ENCODE measurements around the gene PLEKHH1.

PLEKHH1 gene

DNA sequence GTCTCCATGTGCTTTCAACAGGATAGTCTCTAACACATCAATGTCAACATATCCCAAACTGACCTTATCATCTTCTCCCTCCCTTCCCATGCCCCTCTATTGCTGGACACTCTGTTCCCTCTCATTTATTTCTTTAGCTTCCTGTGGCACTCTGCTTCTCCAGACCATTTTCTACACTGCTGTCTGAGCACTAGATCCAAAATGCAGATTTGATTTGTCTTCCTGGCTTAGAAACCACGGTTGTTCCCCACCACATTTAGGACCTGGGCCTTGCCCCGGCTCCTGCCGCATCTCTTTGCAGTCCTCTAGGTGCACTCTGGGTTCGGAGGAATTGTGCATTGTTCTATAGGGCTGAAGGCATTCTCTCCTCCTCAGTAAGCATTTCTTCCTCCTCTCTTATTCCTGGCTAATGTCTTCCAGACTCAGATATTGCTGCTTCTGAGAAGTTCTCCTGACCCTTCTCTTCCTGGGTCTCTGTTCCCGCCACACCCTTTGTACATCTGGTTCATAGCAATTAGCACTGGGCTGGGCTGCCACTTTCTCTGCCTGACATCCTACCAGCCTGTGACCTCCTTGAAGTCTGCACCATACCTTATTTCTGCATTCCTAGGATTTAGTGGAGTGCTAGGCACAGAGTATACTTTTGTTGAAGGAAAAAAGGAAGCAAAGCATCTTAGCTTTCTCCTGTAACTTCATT lies 100.5 kb downstream of the PLEKHH1 start:
- H3K79me2 ChIP-seq (ENCODE audit: low read length): no peaks in the 10 kb centered on the region

DNA sequence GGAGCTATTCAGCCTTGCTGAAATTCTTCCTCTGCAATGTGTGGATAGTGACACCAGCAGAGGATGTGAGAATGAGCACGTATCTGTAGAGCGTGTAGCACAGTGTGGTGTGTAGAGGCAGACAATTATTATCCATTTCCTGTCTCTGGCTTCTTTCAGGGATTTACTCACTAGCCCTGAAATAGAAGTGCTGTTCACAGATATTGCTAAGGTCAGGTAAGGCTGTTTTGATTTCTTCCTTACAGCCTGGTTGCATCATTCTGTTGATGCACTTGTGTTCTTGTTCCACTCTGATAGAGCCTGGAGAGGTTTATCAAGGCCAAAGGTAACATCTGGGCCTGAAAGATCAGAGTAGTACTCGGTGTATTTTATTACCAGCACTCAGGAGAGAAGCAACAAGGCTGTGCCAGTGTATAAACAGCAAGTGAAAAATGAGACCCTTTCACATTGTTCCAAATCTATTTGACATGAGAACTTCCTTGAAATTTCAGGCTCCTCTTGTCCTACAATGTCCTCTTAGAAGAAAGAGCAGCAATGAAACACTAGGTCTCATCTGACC lies 103.3 kb downstream of the PLEKHH1 start:
- Histone ChIP-seq H3K36me3 (replicated peaks; ENCODE audit: low read depth, low read length) (no peaks in the 10 kb centered on the region), H3K4me3 (ENCODE audit: low read length) (no peak overlapping the region), H3K27me3 (ENCODE audit: low read depth, low read length) (no peaks in the 10 kb centered on the region), H3K4me2 (ENCODE audit: low read length) (peak overlapping the region; percentile 29), H2AFZ (ENCODE audit: low read depth, low read length) (peak overlapping the region; percentile 23; the same call in 1 of the 2 replicates), H3K4me1 (ENCODE audit: low read length) (peaks cover 10% of the 10 kb centered on the region), H3K79me2 (ENCODE audit: low read length) (no peaks in the 10 kb centered on the region), H3K9me3 (ENCODE audit: insufficient read depth, low read length) (no peaks in the 10 kb centered on the region), H4K20me1 (ENCODE audit: insufficient read depth, low read length) (no peaks in the 10 kb centered on the region), H3K9ac (ENCODE audit: low read length) (no peak overlapping the region), H3K27ac (ENCODE audit: low read length) (no peak overlapping the region)
- TF ChIP-seq, protein P1, sequence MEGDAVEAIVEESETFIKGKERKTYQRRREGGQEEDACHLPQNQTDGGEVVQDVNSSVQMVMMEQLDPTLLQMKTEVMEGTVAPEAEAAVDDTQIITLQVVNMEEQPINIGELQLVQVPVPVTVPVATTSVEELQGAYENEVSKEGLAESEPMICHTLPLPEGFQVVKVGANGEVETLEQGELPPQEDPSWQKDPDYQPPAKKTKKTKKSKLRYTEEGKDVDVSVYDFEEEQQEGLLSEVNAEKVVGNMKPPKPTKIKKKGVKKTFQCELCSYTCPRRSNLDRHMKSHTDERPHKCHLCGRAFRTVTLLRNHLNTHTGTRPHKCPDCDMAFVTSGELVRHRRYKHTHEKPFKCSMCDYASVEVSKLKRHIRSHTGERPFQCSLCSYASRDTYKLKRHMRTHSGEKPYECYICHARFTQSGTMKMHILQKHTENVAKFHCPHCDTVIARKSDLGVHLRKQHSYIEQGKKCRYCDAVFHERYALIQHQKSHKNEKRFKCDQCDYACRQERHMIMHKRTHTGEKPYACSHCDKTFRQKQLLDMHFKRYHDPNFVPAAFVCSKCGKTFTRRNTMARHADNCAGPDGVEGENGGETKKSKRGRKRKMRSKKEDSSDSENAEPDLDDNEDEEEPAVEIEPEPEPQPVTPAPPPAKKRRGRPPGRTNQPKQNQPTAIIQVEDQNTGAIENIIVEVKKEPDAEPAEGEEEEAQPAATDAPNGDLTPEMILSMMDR (IDR thresholded peaks at IDR 0.05; ENCODE audit: low read depth, low read length): no peak
- TF ChIP-seq EZH2phosphoT487 (IDR thresholded peaks at IDR 0.05; ENCODE audit: low read depth): no peak

More for the DNA sequence above, 100.5 kb downstream of the PLEKHH1 start:
- H3K4me1 ChIP-seq (ENCODE audit: low read length): peaks cover 10% of the 10 kb centered on the region
- TF ChIP-seq, protein P1 (IDR thresholded peaks at IDR 0.05; ENCODE audit: low read depth, low read length): no peak
- TF ChIP-seq EZH2phosphoT487 (IDR thresholded peaks at IDR 0.05; ENCODE audit: low read depth): no peak
- H3K9me3 ChIP-seq (ENCODE audit: insufficient read depth, low read length): no peaks in the 10 kb centered on the region
- no peaks in the 10 kb centered on the region for H4K20me1 ChIP-seq (ENCODE audit: insufficient read depth, low read length)
- H3K4me2 ChIP-seq (ENCODE audit: low read length): no peak overlapping the region
- H3K27ac ChIP-seq (ENCODE audit: low read length): no peak overlapping the region
- no peak overlapping the region for H3K4me3 ChIP-seq (ENCODE audit: low read length)
- H2AFZ ChIP-seq (ENCODE audit: low read depth, low read length): no peak overlapping the region
- peaks cover 2% of the 10 kb centered on the region; the same call in 1 of the 2 replicates for H3K27me3 ChIP-seq (ENCODE audit: low read depth, low read length)
- H3K36me3 ChIP-seq (replicated peaks; ENCODE audit: low read depth, low read length): no peaks in the 10 kb centered on the region
- no peak overlapping the region for H3K9ac ChIP-seq (ENCODE audit: low read length)

DNA sequence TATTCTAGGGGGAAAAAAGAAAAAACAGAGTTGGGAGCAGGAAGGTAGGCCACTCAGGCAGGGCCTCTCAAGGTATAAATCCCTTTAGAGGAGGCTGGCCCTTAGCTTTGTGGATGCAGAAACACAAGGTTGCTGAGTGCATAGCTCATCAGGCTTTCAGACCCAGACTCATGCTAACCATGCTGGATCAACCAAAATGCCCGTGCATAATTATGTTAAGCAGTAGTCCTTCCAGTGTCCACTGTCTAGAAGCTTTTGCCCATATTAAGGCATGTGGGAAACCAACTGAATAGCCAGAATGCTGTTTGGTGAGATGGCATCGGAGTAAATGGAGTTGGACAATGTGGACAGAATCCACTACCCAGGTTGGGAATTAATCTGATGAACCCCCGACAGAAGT lies 105.6 kb downstream of the PLEKHH1 start:
- no peaks in the 10 kb centered on the region for H4K20me1 ChIP-seq (ENCODE audit: insufficient read depth, low read length)
- no peaks in the 10 kb centered on the region for H3K27me3 ChIP-seq (ENCODE audit: low read depth, low read length)
- H3K9ac ChIP-seq (ENCODE audit: low read length): no peak overlapping the region
- H3K27ac ChIP-seq (ENCODE audit: low read length): no peak overlapping the region
- peaks cover 11% of the 10 kb centered on the region for H3K4me1 ChIP-seq (ENCODE audit: low read length)
- no peaks in the 10 kb centered on the region for H3K36me3 ChIP-seq (replicated peaks; ENCODE audit: low read depth, low read length)
- no peak overlapping the region for H3K4me3 ChIP-seq (ENCODE audit: low read length)
- no peaks in the 10 kb centered on the region for H3K9me3 ChIP-seq (ENCODE audit: insufficient read depth, low read length)
- no peaks in the 10 kb centered on the region for H3K79me2 ChIP-seq (ENCODE audit: low read length)
- TF ChIP-seq, protein P1 (IDR thresholded peaks at IDR 0.05; ENCODE audit: low read depth, low read length): no peak
- no peak for TF ChIP-seq EZH2phosphoT487 (IDR thresholded peaks at IDR 0.05; ENCODE audit: low read depth)
- no peak overlapping the region for H2AFZ ChIP-seq (ENCODE audit: low read depth, low read length)
- H3K4me2 ChIP-seq (ENCODE audit: low read length): no peak overlapping the region
